GM12878 (cell line): ENCODE data around the gene P2RX6. TPM values are rescaled to one million over a fixed set of nuclear protein-coding genes. Genes with fewer than 3 reads are reported as not detected.

Experiments
- ATAC-seq: fragments of 200-7000 bp; cut with Tn5 transposase; 3 replicates; pipeline ENCODE4 v1.9.1; 2020; ENCODE audit warnings: mild to moderate bottlenecking, moderate library complexity
- BruUV-seq: library from RNA; stranded (reverse); fragments of 400-500 nt; replicated peaks from 2 replicates; lab custom pipeline; 2021; lab: Mats Ljungman, UMichigan
- CTCF ChIA-PET: fragments of 300-600 bp; sonication (Branson Sonifier 250); formaldehyde crosslinking; extraction: SDS; loops from one replicate; lab custom pipeline; 2021; ENCODE audit warnings: inconsistent platforms; lab: Yijun Ruan, JAX
- POLR2A ChIA-PET: fragments of 350-600 bp; formaldehyde crosslinking; extraction: SDS; loops from one replicate; lab custom pipeline; 2021; ENCODE audit warnings: inconsistent platforms; lab: Charles Lee
- RAD21 ChIA-PET: fragments of 300-600 bp; sonication (Branson Sonifier 250); formaldehyde crosslinking; loops from one replicate; lab custom pipeline; 2023; ENCODE audit warnings: antibody characterized with exemption; ENCODE audit not compliant: unreplicated experiment; lab: Charles Lee
- SMC1A ChIA-PET: fragments of 300-600 bp; sonication (Branson Sonifier 250); formaldehyde crosslinking; loops from one replicate; lab custom pipeline; 2023; ENCODE audit not compliant: unreplicated experiment, uncharacterized antibody; lab: Charles Lee
- DNase-seq: peaks from one replicate; pipeline ENCODE4 v3.0.0-alpha.2; 2011; ENCODE audit warnings: low read depth, low spot score
- FAIRE-seq: peaks from 3 replicates; lab custom pipeline; 2011; peaks lifted over from hg19 to GRCh38; lab: Jason Lieb, UNC
- H2AFZ ChIP-seq: 2 replicates; pipeline ENCODE4 v1.6.0; 2011; ENCODE audit warnings: low read depth, low read length, control low read depth; ENCODE audit not compliant: control insufficient read depth
- H3K27ac ChIP-seq: 2 replicates; pipeline ENCODE4 v1.5.1; 2011; ENCODE audit warnings: control low read depth; ENCODE audit not compliant: control insufficient read depth, insufficient read depth
- H3K27me3 ChIP-seq, 2 experiments: replicated peaks in 1 of 2; 2 replicates each; pipeline versions ENCODE4 v1.6.0 to v1.6.1; 2011; ENCODE audit warnings: low read length in 1 of 2; ENCODE audit not compliant: control insufficient read depth in 2 of 2, insufficient read depth in 2 of 2
- H3K36me3 ChIP-seq, 2 experiments: 2 replicates each; pipeline ENCODE4 v1.5.1; 2011; ENCODE audit warnings: low read length in 1 of 2; ENCODE audit not compliant: control insufficient read depth in 2 of 2, insufficient read depth in 2 of 2
- H3K4me1 ChIP-seq: 2 replicates; pipeline ENCODE4 v1.6.1; 2011; ENCODE audit warnings: mild to moderate bottlenecking, low read length, moderate library complexity, mixed read lengths; ENCODE audit not compliant: control insufficient read depth, insufficient read depth
- H3K4me2 ChIP-seq: 2 replicates; pipeline ENCODE4 v1.6.0; 2011; ENCODE audit warnings: control low read depth; ENCODE audit not compliant: control insufficient read depth, insufficient read depth
- H3K4me3 ChIP-seq: fragments of 200-600 bp; sonication (generic); 2 replicates; pipeline ENCODE4 v1.5.1; 2016
- H3K79me2 ChIP-seq: 2 replicates; pipeline ENCODE4 v1.6.0; 2011; ENCODE audit warnings: low read length; ENCODE audit not compliant: control insufficient read depth, insufficient read depth
- H3K9ac ChIP-seq: 2 replicates; pipeline ENCODE4 v1.8.0; 2011; ENCODE audit warnings: low read length, control low read depth, mixed read lengths; ENCODE audit not compliant: control insufficient read depth, insufficient read depth
- H3K9me3 ChIP-seq: replicated peaks from 3 replicates; pipeline ENCODE4 v1.5.1; 2011; ENCODE audit warnings: mild to moderate bottlenecking, low read length; ENCODE audit not compliant: control insufficient read depth, insufficient read depth
- H4K20me1 ChIP-seq: 2 replicates; pipeline ENCODE4 v1.6.0; 2011; ENCODE audit not compliant: control insufficient read depth, insufficient read depth
- ASH2L ChIP-seq: fragments of 300-600, 200-600 bp; sonication (generic); IDR thresholded peaks from 2 replicates; pipeline ENCODE4 v1.6.1; 2017; ENCODE audit warnings: low read depth, mild to moderate bottlenecking, borderline replicate concordance
- BCL3 ChIP-seq: IDR thresholded peaks from 2 replicates; pipeline ENCODE4 v1.6.1; 2011; ENCODE audit warnings: borderline replicate concordance, low read depth, mild to moderate bottlenecking, moderate library complexity, low read length; ENCODE audit not compliant: insufficient read depth, poor library complexity, severe bottlenecking
- CBFB ChIP-seq: IDR thresholded peaks from 2 replicates; pipeline ENCODE4 v1.6.1; 2016; ENCODE audit warnings: antibody characterized with exemption, low read depth
- FOXM1 ChIP-seq: IDR thresholded peaks from 2 replicates; pipeline ENCODE4 v1.6.1; 2012; ENCODE audit warnings: low read depth, mild to moderate bottlenecking, inconsistent platforms, low read length, moderate library complexity
- GABPA ChIP-seq: IDR thresholded peaks from 2 replicates; pipeline ENCODE4 v1.6.1; 2014; ENCODE audit warnings: antibody characterized with exemption, low read depth, mild to moderate bottlenecking, inconsistent platforms
- HDAC2 ChIP-seq: fragments of 200-600 bp; sonication (generic); IDR thresholded peaks from 2 replicates; pipeline ENCODE4 v1.6.1; 2017
- MEF2A ChIP-seq: IDR thresholded peaks from 2 replicates; pipeline ENCODE4 v1.6.1; 2011; ENCODE audit warnings: low read depth, mild to moderate bottlenecking, low read length, moderate library complexity; ENCODE audit not compliant: insufficient read depth
- MEF2B ChIP-seq: fragments of 450-650 bp; IDR thresholded peaks from 2 replicates; pipeline ENCODE4 v1.6.1; 2018; ENCODE audit warnings: mild to moderate bottlenecking, moderate library complexity; ENCODE audit not compliant: partially characterized antibody, poor library complexity, severe bottlenecking
- NFYB ChIP-seq: IDR thresholded peaks from 2 replicates; pipeline ENCODE4 v1.6.1; 2011; ENCODE audit warnings: low read depth, mild to moderate bottlenecking, low read length, improper control_type of control experiment, moderate library complexity; ENCODE audit not compliant: insufficient read depth
- PAX5 ChIP-seq: IDR thresholded peaks from 2 replicates; pipeline ENCODE4 v1.6.1; 2011; ENCODE audit warnings: low read depth, low read length, borderline replicate concordance
- RELB ChIP-seq: fragments of 450-650 bp; IDR thresholded peaks from 2 replicates; pipeline ENCODE4 v1.6.1; 2017; ENCODE audit warnings: low read depth, mild to moderate bottlenecking, moderate library complexity
- SUZ12 ChIP-seq: fragments of 200-600 bp; sonication (generic); IDR thresholded peaks from one replicate; pipeline ENCODE4 v1.6.1; 2018; ENCODE audit warnings: antibody characterized with exemption, mild to moderate bottlenecking; ENCODE audit not compliant: unreplicated experiment
- USF1 ChIP-seq: IDR thresholded peaks from 2 replicates; pipeline ENCODE4 v1.6.1; 2011; ENCODE audit warnings: borderline replicate concordance, low read depth, mild to moderate bottlenecking, moderate library complexity, mixed read lengths, low read length; ENCODE audit not compliant: insufficient read depth; ENCODE audit errors: extremely low read length
- WRNIP1 ChIP-seq: IDR thresholded peaks from 2 replicates; pipeline ENCODE4 v1.6.1; 2011; ENCODE audit warnings: low read depth, low read length, improper control_type of control experiment, borderline replicate concordance
- ZNF24 ChIP-seq: fragments of 450-650 bp; IDR thresholded peaks from 2 replicates; pipeline ENCODE4 v1.6.1; 2017; ENCODE audit warnings: antibody characterized with exemption, mild to moderate bottlenecking
- WGBS: methylation state at CpG from one replicate; pipeline ENCODE4 v1.1.6; 2016; ENCODE audit warnings: low lambda C conversion rate; ENCODE audit not compliant: insufficient replicate concordance, insufficient coverage; ENCODE audit errors: missing lambda C conversion rate; 5-methylcytosine and 5-hydroxymethylcytosine counted together
- in situ Hi-C: fragments of 300-500 bp; cut with MboI; formaldehyde crosslinking; loops from 9 replicates; pipeline ENCODE4 v1.14.3; 2018; ENCODE audit warnings: mixed read lengths
- intact Hi-C: fragments of 100-400 bp; cut with micrococcal nuclease; formaldehyde crosslinking; loops from one replicate; pipeline ENCODE4 v1.14.2; 2022; ENCODE audit not compliant: unreplicated experiment
- polyA plus RNA-seq, 11 experiments: library from polyadenylated mRNA; depleted of rRNA in 4 of 11; unstranded in 6 of 11; stranded (reverse) in 5 of 11; fragments of >200 nt; fragmentation: Nextera tagmentation in 4 of 11; fragmentation: Illumina TruSeq in 1 of 11; extraction: Ambion mirVana in 4 of 11; extraction: Trizol in 1 of 11; gene quantifications; 1 replicate in 1 of 11; 2 replicates in 10 of 11; pipeline versions ENCODE4 v1.2.1 to v1.2.3, GENCODE V29; 2011 to 2016; ENCODE audit warnings: inconsistent platforms in 2 of 11, missing spikeins in 2 of 11, low read depth in 1 of 11
- total RNA-seq, 4 experiments: library from RNA; depleted of rRNA in 3 of 4; stranded (reverse); fragments of >200 nt in 3 of 4; fragmentation: Illumina TruSeq in 1 of 4; extraction: Trizol in 1 of 4; gene quantifications; 2 replicates each; pipeline versions ENCODE4 v1.2.1 to v1.2.3, GENCODE V29; 2013 to 2021
- TF ChIP-seq, protein P1 (sequence below): IDR thresholded peaks from 2 replicates; pipeline ENCODE4 v1.6.1; 2012; ENCODE audit warnings: low read depth, low read length, improper control_type of control experiment
- TF ChIP-seq, protein P2 (sequence below): IDR thresholded peaks from 2 replicates; pipeline ENCODE4 v1.6.1; 2011; ENCODE audit warnings: low read depth, low read length, improper control_type of control experiment, borderline replicate concordance

Gene P2RX6
- total and polyA plus RNA-seq, 10 of the 15 experiments (the other 5 are each of a cell fraction or from before 2014, with no cell fraction given): 0.03 to 0.21 (median 0.07) TPM; not detected in 5

- ATAC-seq (peak; percentile 100), FAIRE-seq (peak; percentile 59), DNase-seq (peak; percentile 31)
- no peaks in the 10 kb centered on the region for H3K36me3 ChIP-seq
- CTCF ChIA-PET: no interaction called here
- H3K79me2 ChIP-seq: no peaks in the 10 kb centered on the region
- H3K9ac ChIP-seq: no peak within 1 kb of the TSS
- H3K27ac ChIP-seq: no peak within 1 kb of the TSS
- BruUV-seq: no TSS peak
- peaks cover 0 to 1% of the 10 kb centered on the region in 2 experiments; a peak in 2 of 4 replicates for H3K27me3 ChIP-seq
- in situ Hi-C loops (no loop called here), intact Hi-C loops (no loop called here)
- RAD21 ChIA-PET: no interaction called here
- no peak within 1 kb of the TSS for H3K4me3 ChIP-seq
- 10% methylated on average over 31 of the region's 47 CpGs for WGBS
- no peaks in the 10 kb centered on the region; the same call in 1 of the 2 replicates for H3K4me1 ChIP-seq
- no peaks in the 10 kb centered on the region for H4K20me1 ChIP-seq
- POLR2A ChIA-PET: no interaction called here
- no peaks in the 10 kb centered on the region for H3K9me3 ChIP-seq
- no peak within 1 kb of the TSS for H2AFZ ChIP-seq
- SMC1A ChIA-PET: no interaction called here
- peak within 1 kb of the TSS; percentile 61 for H3K4me2 ChIP-seq
- TF ChIP-seq NFYB (peak; percentile 79), BCL3 (no peak), FOXM1 (no peak), SUZ12 (no peak), USF1 (no peak), GABPA (no peak), PAX5 (no peak), HDAC2 (no peak), ASH2L (no peak), ZNF24 (no peak), WRNIP1 (no peak), RELB (no peak), MEF2A (no peak), CBFB (0 out of 2 replicates have a peak, but pooled peaks have one; percentile 34), MEF2B (peak; percentile 69)
- TF ChIP-seq, protein P1, sequence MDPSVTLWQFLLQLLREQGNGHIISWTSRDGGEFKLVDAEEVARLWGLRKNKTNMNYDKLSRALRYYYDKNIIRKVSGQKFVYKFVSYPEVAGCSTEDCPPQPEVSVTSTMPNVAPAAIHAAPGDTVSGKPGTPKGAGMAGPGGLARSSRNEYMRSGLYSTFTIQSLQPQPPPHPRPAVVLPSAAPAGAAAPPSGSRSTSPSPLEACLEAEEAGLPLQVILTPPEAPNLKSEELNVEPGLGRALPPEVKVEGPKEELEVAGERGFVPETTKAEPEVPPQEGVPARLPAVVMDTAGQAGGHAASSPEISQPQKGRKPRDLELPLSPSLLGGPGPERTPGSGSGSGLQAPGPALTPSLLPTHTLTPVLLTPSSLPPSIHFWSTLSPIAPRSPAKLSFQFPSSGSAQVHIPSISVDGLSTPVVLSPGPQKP: no peak
- TF ChIP-seq, protein P2, sequence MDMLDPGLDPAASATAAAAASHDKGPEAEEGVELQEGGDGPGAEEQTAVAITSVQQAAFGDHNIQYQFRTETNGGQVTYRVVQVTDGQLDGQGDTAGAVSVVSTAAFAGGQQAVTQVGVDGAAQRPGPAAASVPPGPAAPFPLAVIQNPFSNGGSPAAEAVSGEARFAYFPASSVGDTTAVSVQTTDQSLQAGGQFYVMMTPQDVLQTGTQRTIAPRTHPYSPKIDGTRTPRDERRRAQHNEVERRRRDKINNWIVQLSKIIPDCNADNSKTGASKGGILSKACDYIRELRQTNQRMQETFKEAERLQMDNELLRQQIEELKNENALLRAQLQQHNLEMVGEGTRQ: no peak
Observed at GRCh38 chr22:21045585-21046294, 30.8 kb downstream of the P2RX6 start, which contains the start of gene LRRC74B. LRRC74B (plus strand) TSS chr22:21045946; CDS start chr22:21045987, 41 bp downstream.
